Naive thymus-derived CD8-positive, alpha-beta T cell (primary cell): Measurements from ENCODE around the gene CDH23. TPM values are rescaled to one million over a fixed set of nuclear protein-coding genes. Genes with fewer than 3 reads are reported as not detected.
A peak's percentile ranks its signal among the peaks of the same experiment; 100 is the strongest.

Experiments used
- ATAC-seq, 2 donors: fragments of 150-1000 bp; cut with Tn5 transposase in 1 of 2; sonication (Bioruptor Pico), chemical (Tn5 transposase) in 1 of 2; 1 replicate in 1 of 2; 2 replicates in 1 of 2; pipeline ENCODE4 v1.10.0; 2021; ENCODE audit warnings: mild to moderate bottlenecking in 2 of 2, moderate library complexity in 2 of 2
- POLR2A ChIA-PET: fragments of 350-600 bp; sonication (Branson Sonifier 250); formaldehyde crosslinking; loops from one replicate; lab custom pipeline; 2021; ENCODE audit warnings: antibody characterized with exemption; lab: Charles Lee
- DNase-seq, 10 donors: peaks; one replicate each; pipeline versions ENCODE4 v3.0.0 to v3.0.0-alpha.2; 2020 to 2022
- H3K27ac Mint-ChIP-seq, 10 donors: one replicate each; pipeline ENCODE4 v1.8.0; 2020 to 2022; ENCODE audit warnings: mild to moderate bottlenecking in 10 of 10, mixed read lengths in 10 of 10, moderate library complexity in 4 of 10, inconsistent platforms in 1 of 10
- H3K27me3 Mint-ChIP-seq, 5 donors: one replicate each; pipeline ENCODE4 v1.8.0; 2021 to 2022; ENCODE audit warnings: mixed read lengths in 5 of 5
- H3K36me3 Mint-ChIP-seq, 3 donors: one replicate each; pipeline ENCODE4 v1.8.0; 2020 to 2022; ENCODE audit warnings: mixed read lengths in 3 of 3, mild to moderate bottlenecking in 2 of 3, inconsistent platforms in 1 of 3
- H3K4me1 Mint-ChIP-seq, 4 donors: one replicate each; pipeline ENCODE4 v1.8.0; 2021 to 2022; ENCODE audit warnings: mixed read lengths in 4 of 4
- H3K4me3 Mint-ChIP-seq, 10 donors: one replicate each; pipeline ENCODE4 v1.8.0; 2020 to 2022; ENCODE audit warnings: mild to moderate bottlenecking in 10 of 10, mixed read lengths in 10 of 10, moderate library complexity in 6 of 10, inconsistent platforms in 1 of 10
- H3K9me3 Mint-ChIP-seq, 9 donors: one replicate each; pipeline ENCODE4 v1.8.0; 2020 to 2022; ENCODE audit warnings: mixed read lengths in 9 of 9, mild to moderate bottlenecking in 3 of 9, inconsistent platforms in 1 of 9, moderate library complexity in 1 of 9
- polyA plus RNA-seq, 3 donors: library from polyadenylated mRNA; unstranded; fragments of 300-500 nt; fragmentation: Illumina TruSeq; gene quantifications; one replicate each; pipeline ENCODE4 v1.2.3, GENCODE V29; 2021
- total RNA-seq, 8 experiments: library from RNA in 2 of 8; stranded (reverse) in 2 of 8; gene quantifications; one replicate each; pipeline ENCODE4 v1.2.3 and lab custom pipeline; 2021 to 2026

The CDH23 gene
- total and polyA plus RNA-seq, 5 experiments from 2014 or later: 0.82 to 10.2 (median 3.8) TPM

DNA sequence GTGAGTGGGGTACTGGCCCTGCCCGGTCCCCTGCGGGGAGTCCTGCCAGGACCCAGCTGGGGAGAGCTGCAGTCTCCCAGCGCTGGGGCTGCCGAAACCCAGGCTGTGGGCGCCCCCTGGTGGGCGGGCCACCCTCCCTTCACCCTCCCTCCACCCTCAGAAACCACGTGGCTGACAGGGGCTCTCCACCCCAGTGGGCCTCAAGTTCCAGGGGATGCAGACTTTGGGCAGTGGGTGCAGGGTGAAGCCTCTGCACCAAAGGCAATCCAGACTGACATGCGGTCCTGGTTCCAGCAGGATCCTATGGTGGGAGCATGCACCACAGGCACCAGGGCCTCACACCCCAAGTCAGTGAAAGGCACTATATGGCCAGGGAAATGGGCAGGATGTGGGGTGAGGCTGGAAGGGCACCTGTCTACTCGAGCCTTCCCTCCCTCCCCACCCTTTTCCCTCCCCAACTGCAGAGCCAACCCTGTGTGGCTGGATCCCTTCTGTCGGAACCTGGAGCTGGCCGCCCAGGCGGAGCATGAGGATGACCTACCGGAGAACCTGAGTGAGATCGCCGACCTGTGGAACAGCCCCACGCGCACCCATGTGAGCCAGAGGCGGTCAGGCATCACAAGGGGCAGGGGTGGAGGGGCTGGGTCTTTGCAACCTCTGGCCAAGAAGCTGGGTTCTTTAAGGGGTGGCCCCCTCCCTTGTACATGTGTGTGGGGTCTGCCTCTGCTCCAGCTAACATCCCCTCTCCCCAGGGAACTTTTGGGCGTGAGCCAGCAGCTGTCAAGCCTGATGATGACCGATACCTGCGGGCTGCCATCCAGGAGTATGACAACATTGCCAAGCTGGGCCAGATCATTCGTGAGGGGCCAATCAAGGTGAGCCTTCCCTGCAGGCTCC lies 415.5 kb downstream of the CDH23 start:
- H3K4me1 Mint-ChIP-seq: peaks cover 0 to 2% (median under 1%) of the 10 kb centered on the region in 4 donors
- POLR2A ChIA-PET: interaction anchor here (0.5 to 1.9 kb wide), 11 partner anchors 39 to 436 kb away, joined by 3 to 6 read pairs (median 4); partner anchors contain the start of gene PSAP
- no peaks in the 10 kb centered on the region for H3K27me3 Mint-ChIP-seq
- peak overlapping the region in 2 of 10 donors; percentile 24 to 43 for H3K27ac Mint-ChIP-seq
- no peaks in the 10 kb centered on the region for H3K9me3 Mint-ChIP-seq
- DNase-seq (peak; percentile 54 to 90 (median 79)), ATAC-seq (peak; percentile 94 to 96)
- peaks cover 0 to 19% (median 5%) of the 10 kb centered on the region in 3 donors for H3K36me3 Mint-ChIP-seq
- H3K4me3 Mint-ChIP-seq: no peak overlapping the region

DNA sequence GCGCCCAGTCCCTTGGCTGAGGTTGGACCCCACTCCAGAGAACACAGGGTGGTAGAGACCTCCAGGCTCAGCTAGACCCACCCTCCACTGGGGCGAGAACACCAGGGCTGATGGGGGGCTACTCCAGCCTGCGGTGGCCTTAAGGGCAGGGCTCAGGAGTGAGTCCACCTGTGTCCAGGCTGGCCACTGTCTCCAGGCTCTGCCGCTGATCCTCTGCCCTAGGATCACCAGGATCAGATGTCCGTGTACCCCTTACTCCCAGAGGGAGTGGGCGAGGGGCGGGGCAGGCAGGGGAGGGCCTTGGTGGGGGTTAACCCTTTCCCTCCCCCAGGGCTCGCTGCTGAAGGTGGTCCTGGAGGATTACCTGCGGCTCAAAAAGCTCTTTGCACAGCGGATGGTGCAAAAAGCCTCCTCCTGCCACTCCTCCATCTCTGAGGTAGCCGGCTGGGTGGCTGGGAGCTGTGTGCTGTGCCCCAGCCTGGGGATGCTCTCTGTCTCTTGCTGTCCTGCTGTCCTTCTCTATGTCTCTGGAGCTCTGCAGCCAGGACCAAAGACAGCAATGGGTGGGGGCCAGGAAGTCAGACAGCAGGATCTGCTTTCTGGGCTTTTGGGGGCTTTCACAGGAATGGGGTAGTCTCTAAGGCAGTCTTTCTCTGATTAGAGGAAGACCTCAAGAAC lies 416.3 kb downstream of the CDH23 start:
- Mint-ChIP-seq H3K27me3 (no peaks in the 10 kb centered on the region), H3K4me1 (peaks cover 0 to 2% (median under 1%) of the 10 kb centered on the region in 4 donors), H3K36me3 (peaks cover 0 to 27% (median 8%) of the 10 kb centered on the region in 3 donors), H3K27ac (peak overlapping the region in 1 of 10 donors; percentile 20), H3K4me3 (no peak overlapping the region), H3K9me3 (no peaks in the 10 kb centered on the region)
- DNase-seq (no peak), ATAC-seq (no peak)
- POLR2A ChIA-PET: interaction anchor here (0.6 to 1.6 kb wide), 4 partner anchors 39 to 149 kb away, joined by 3 to 4 read pairs (median 4); partner anchors contain the start of genes PSAP and VSIR

DNA sequence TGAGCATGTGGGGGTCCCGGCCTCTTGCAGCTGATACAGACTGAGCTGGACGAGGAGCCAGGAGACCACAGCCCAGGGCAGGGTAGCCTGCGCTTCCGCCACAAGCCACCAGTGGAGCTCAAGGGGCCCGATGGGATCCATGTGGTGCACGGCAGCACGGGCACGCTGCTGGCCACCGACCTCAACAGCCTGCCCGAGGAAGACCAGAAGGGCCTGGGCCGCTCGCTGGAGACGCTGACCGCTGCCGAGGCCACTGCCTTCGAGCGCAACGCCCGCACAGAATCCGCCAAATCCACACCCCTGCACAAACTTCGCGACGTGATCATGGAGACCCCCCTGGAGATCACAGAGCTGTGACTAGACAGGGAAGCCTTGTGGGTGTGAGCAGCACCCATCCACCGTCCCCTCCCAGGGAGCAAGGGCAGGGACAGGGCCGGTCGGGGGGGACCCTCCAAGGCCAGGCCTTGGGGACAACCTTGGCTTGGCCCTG lies 418.2 kb downstream of the CDH23 start:
- no peak for ATAC-seq
- no peak for DNase-seq
- H3K27ac Mint-ChIP-seq: peak overlapping the region in 3 of 10 donors; percentile 34 to 93 (median 43)

DNA sequence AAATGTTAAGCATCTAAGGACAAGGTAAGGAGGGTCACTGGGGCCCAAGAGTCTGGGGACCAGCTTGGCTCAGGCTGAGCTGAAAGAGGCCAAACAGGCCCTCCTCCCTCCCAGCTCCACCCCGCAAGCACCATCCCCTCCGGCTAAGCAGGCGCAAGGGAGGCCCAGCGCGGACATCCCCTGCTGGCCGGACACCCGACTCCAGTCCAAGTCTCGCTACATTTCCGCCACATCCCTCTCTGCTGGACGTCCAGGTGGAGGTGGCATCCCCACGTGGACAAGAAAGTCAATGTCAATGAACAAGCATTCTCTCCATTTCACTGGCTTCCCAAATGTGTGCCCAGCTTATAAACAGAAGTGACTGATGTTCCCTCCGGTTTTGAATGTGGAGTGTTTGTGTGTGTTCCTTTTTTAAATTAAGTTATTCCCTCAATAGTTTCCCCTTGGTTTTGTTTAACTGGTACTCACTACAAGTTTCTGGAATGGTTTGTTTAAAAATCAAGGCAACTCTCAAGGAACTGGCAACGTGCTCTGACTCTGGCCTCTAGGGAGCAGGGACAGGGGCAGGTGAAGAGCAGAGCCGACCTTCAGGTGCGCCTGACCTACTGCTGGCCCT lies 418.9 kb downstream of the CDH23 start:
- Mint-ChIP-seq H3K36me3 (peaks cover 0 to 53% (median 10%) of the 10 kb centered on the region in 3 donors), H3K4me3 (no peak overlapping the region), H3K27ac (peak overlapping the region in 2 of 10 donors; percentile 49 to 58), H3K4me1 (peaks cover 0 to 2% (median 0%) of the 10 kb centered on the region in 4 donors), H3K9me3 (no peaks in the 10 kb centered on the region), H3K27me3 (no peaks in the 10 kb centered on the region)
- no peak for ATAC-seq
- POLR2A ChIA-PET: interaction anchor here (1.1 kb wide), 1 partner anchor 8 kb away, joined by 3 read pairs; no protein-coding TSS in a partner anchor
- DNase-seq: no peak

More for the DNA sequence above, 418.2 kb downstream of the CDH23 start:
- H3K36me3 Mint-ChIP-seq: peaks cover 0 to 46% (median 10%) of the 10 kb centered on the region in 3 donors
- peaks cover 0 to 2% (median 0%) of the 10 kb centered on the region in 4 donors for H3K4me1 Mint-ChIP-seq
- no peak overlapping the region for H3K4me3 Mint-ChIP-seq
- H3K9me3 Mint-ChIP-seq: no peaks in the 10 kb centered on the region
- no peaks in the 10 kb centered on the region for H3K27me3 Mint-ChIP-seq
- POLR2A ChIA-PET: no interaction called here

DNA sequence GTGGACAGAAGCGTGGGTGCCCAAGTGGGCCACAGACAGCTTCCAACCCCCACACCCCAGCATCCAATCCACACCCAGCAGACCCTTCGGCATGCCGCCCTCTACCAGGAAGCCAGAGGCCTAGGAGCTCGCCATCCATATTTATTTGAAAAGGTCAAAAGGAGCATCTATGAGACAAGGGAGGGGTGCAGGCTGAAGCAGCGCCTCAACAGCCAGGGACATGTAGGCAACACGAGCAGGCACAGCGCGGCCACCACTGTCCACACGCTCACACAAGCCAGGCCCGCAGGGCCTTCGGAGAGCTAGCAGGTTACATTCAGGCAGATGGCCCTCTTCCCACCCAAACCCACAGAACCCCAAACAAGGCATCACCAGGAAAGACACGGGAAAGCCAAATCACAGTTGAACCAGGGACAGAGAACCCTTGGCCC lies 419.7 kb downstream of the CDH23 start:
- POLR2A ChIA-PET: interaction anchor here (1.1 kb wide), 1 partner anchor 9 kb away, joined by 3 read pairs; no protein-coding TSS in a partner anchor
- H3K4me3 Mint-ChIP-seq: no peak overlapping the region
- no peak for DNase-seq
- H3K4me1 Mint-ChIP-seq: peaks cover 0 to 5% (median 1%) of the 10 kb centered on the region in 4 donors
- H3K36me3 Mint-ChIP-seq: peaks cover 0 to 61% (median 13%) of the 10 kb centered on the region in 3 donors
- no peaks in the 10 kb centered on the region for H3K27me3 Mint-ChIP-seq
- H3K9me3 Mint-ChIP-seq: no peaks in the 10 kb centered on the region
- ATAC-seq: no peak
- peak overlapping the region in 1 of 10 donors; percentile 68 for H3K27ac Mint-ChIP-seq

DNA sequence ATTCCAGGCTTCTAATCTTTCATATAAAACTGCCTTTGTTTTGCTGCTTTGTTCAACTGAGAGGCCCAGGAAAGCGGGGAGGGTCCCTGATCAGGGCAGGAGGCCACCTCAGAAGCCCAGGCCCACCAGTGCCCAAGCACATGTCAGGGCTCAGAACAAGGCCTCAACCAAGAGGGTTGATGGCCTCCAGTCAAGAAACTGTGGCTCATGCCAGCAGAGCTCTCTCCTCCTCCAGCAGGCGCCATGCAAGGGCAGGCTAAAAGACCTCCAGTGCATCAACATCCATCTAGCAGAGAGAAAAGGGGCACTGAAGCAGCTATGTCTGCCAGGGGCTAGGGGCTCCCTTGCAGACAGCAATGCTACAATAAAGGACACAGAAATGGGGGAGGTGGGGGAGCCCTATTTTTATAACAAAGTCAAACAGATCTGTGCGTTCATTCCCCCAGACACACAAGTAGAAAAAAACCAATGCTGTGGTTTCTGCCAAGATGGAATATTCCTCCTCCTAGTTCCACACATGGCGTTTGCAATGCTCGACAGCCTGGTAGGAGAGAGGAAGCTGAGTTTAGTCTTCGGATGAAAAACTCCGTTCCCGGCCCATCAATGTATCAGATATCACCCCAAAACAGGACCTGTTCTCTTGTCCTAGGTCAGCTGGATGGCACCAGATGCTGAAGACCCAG lies 420.4 kb downstream of the CDH23 start:
- Mint-ChIP-seq H3K4me3 (no peak overlapping the region), H3K27ac (peak overlapping the region in 5 of 10 donors; percentile 22 to 68 (median 52)), H3K36me3 (peaks cover 0 to 67% (median 13%) of the 10 kb centered on the region in 3 donors), H3K27me3 (no peaks in the 10 kb centered on the region), H3K4me1 (peaks cover 0 to 11% (median 1%) of the 10 kb centered on the region in 4 donors), H3K9me3 (no peaks in the 10 kb centered on the region)
- POLR2A ChIA-PET: interaction anchor here (1.1 kb wide), 1 partner anchor 10 kb away, joined by 3 read pairs; no protein-coding TSS in a partner anchor
- DNase-seq (no peak), ATAC-seq (no peak)

DNA sequence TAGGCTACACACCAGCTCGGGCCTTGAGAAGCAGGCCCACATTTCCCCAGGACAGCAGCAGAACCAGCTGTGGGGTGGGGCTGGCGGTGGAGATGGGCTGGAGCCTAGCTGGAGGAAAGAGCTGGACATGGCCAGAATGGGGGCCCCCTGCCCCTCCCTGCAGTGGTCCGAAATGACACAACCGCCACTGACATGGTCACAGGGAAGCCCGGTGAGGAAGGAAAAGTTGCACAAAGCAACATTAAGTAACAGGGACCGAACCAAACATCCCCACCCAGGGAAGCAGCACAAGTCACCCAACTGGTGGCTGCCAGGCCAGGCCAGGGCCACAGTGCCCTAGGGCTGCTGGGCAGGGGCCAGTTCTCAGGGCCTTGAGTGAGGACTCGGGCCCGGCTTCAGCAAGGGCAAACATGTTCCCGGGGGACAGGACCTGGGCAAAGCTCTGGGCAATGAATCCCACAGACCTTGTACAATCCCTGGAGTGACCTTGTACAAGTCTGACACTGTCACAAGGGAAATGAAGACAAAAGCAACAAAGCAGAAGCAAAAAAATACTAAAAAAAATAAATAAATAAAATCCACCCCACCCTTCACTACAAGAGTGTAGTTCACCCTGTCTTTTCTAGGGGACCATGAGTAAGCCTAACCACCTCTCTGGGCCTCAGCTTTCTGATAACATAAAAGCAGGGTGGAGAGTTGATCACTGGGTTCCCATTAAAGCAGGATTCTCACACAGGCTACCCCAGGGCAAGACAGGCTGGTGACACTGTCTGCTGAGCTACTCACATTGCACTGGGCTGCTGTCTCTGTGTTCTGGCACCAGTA lies 421.3 kb downstream of the CDH23 start:
- POLR2A ChIA-PET: interaction anchor here (1.3 to 1.9 kb wide), 2 partner anchors 12 to 45 kb away, joined by 3 to 4 read pairs; partner anchors contain the start of gene VSIR
- no peaks in the 10 kb centered on the region for H3K27me3 Mint-ChIP-seq
- H3K9me3 Mint-ChIP-seq: no peaks in the 10 kb centered on the region
- H3K4me1 Mint-ChIP-seq: peaks cover 0 to 18% (median 4%) of the 10 kb centered on the region in 4 donors
- H3K36me3 Mint-ChIP-seq: peaks cover 0 to 73% (median 13%) of the 10 kb centered on the region in 3 donors
- no peak for ATAC-seq
- DNase-seq: no peak
- no peak overlapping the region for H3K4me3 Mint-ChIP-seq
- peak overlapping the region in 5 of 10 donors; percentile 40 to 63 (median 51) for H3K27ac Mint-ChIP-seq

DNA sequence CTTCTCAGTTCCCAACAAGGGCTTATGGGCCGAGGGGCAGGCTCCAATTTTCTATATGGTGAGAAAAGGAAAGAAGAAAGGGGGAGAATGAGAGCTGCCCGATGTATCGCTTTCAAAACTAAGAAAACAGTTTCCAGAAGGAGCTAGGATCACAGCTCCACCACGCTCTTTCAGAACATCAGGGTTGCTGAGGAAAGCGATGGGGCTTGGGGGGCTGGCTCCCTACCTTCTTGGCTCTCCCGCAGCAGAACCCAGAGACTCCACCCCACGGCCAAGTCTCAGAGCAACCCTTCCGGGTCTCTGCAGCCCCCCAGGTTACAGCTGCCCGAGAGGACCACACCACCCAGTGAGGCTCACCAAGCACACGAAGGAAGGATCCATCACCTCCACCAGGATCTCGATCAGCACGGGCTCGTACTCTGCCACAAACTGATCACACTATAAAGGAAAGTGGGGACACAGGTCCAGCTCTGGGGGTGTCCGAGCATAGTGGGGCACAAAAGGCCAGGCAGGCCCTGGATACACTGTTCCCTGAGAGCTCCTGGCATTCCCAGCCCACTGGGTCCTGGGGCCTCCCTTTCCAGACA lies 422.0 kb downstream of the CDH23 start:
- H3K9me3 Mint-ChIP-seq: no peaks in the 10 kb centered on the region
- H3K4me1 Mint-ChIP-seq: peaks cover 0 to 19% (median 4%) of the 10 kb centered on the region in 4 donors
- no peak for DNase-seq
- POLR2A ChIA-PET: interaction anchor here (1.3 to 1.9 kb wide), 2 partner anchors 11 to 46 kb away, joined by 3 to 4 read pairs; partner anchors contain the start of gene VSIR
- no peaks in the 10 kb centered on the region for H3K27me3 Mint-ChIP-seq
- H3K36me3 Mint-ChIP-seq: peaks cover 0 to 77% (median 13%) of the 10 kb centered on the region in 3 donors
- no peak for ATAC-seq
- no peak overlapping the region for H3K4me3 Mint-ChIP-seq
- peak overlapping the region in 4 of 10 donors; percentile 15 to 63 (median 50) for H3K27ac Mint-ChIP-seq

DNA sequence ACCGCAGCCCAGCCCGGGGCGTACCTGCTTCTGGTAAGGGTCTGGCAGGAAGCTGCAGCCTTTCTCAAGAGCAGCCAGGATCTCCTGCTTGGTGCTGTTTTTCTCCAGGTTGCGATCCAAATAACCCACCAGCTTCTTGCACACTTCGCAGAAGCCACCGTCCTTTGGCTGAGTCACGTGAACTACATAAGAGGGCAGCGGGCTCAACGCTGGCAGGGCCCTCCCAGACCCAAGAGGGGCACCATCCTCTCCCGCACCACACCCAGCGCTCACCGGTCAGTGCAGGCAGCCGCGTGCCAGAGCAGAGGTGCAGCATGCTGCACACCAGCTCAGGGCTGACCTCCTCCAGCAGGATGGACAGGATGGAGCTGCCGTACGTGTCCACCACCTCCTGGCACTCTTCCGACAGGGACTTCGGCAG lies 422.7 kb downstream of the CDH23 start:
- Mint-ChIP-seq H3K4me1 (peaks cover 0 to 19% (median 4%) of the 10 kb centered on the region in 4 donors), H3K27me3 (no peaks in the 10 kb centered on the region), H3K4me3 (no peak overlapping the region), H3K36me3 (peaks cover 0 to 75% (median 13%) of the 10 kb centered on the region in 3 donors), H3K9me3 (no peaks in the 10 kb centered on the region), H3K27ac (peak overlapping the region in 1 of 10 donors; percentile 82)
- DNase-seq (no peak), ATAC-seq (no peak)
- POLR2A ChIA-PET: interaction anchor here (1.3 to 1.9 kb wide), 2 partner anchors 10 to 46 kb away, joined by 3 to 4 read pairs; partner anchors contain the start of gene VSIR

DNA sequence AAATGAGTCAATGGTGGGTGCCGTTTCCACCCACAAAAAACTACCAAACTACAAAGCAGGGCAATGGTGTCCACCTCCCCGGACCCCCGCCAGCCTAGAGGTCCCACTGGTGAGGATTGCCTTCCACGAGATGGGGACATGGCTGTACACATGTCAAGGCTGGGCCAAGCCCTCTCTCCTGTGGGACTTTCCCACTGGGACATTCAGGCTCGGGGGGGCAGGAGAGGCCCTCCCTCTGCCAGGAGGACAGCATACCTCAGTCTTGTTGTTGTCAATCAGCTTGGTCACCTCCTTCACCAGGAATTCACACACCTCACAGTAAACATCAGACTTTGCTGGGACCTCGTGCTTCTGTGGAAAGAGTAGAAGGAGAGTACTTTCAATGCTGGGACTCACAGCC lies 423.3 kb downstream of the CDH23 start:
- H3K36me3 Mint-ChIP-seq: peaks cover 0 to 80% (median 13%) of the 10 kb centered on the region in 3 donors
- ATAC-seq: no peak
- no peak for DNase-seq
- no peaks in the 10 kb centered on the region for H3K27me3 Mint-ChIP-seq
- POLR2A ChIA-PET: no interaction called here
- H3K27ac Mint-ChIP-seq: no peak overlapping the region
- no peaks in the 10 kb centered on the region for H3K9me3 Mint-ChIP-seq
- H3K4me3 Mint-ChIP-seq: no peak overlapping the region
- H3K4me1 Mint-ChIP-seq: peaks cover 0 to 19% (median 4%) of the 10 kb centered on the region in 4 donors
